Measurements from ENCODE around the gene FBXL16.

GRCh38 chr16:724188-725040, 18.8 kb upstream of the FBXL16 start:
- TF ChIP-seq CTCF (conservative IDR thresholded peaks at IDR 0.05 in 1 of 2, IDR thresholded peaks at IDR 0.05 in 1 of 2; ENCODE audit: low read depth in 1 of 2, low read length in 2 of 2) (no peak), EZH2 (IDR thresholded peaks at IDR 0.05; ENCODE audit: low read length, missing control alignments) (no peak)
